GM12878 (cell line): Measurements from ENCODE around the gene TCF4. TPM values are rescaled to one million over a fixed set of nuclear protein-coding genes. Genes with fewer than 3 reads are reported as not detected.

Experiments used
- ATAC-seq: fragments of 200-7000 bp; cut with Tn5 transposase; 3 replicates; pipeline ENCODE4 v1.9.1; 2020; ENCODE audit warnings: mild to moderate bottlenecking, moderate library complexity
- BruUV-seq: library from RNA; stranded (reverse); fragments of 400-500 nt; replicated peaks from 2 replicates; lab custom pipeline; 2021; lab: Mats Ljungman, UMichigan
- CTCF ChIA-PET: fragments of 300-600 bp; sonication (Branson Sonifier 250); formaldehyde crosslinking; extraction: SDS; loops from one replicate; lab custom pipeline; 2021; ENCODE audit warnings: inconsistent platforms; lab: Yijun Ruan, JAX
- POLR2A ChIA-PET: fragments of 350-600 bp; formaldehyde crosslinking; extraction: SDS; loops from one replicate; lab custom pipeline; 2021; ENCODE audit warnings: inconsistent platforms; lab: Charles Lee
- RAD21 ChIA-PET: fragments of 300-600 bp; sonication (Branson Sonifier 250); formaldehyde crosslinking; loops from one replicate; lab custom pipeline; 2023; ENCODE audit warnings: antibody characterized with exemption; ENCODE audit not compliant: unreplicated experiment; lab: Charles Lee
- SMC1A ChIA-PET: fragments of 300-600 bp; sonication (Branson Sonifier 250); formaldehyde crosslinking; loops from one replicate; lab custom pipeline; 2023; ENCODE audit not compliant: unreplicated experiment, uncharacterized antibody; lab: Charles Lee
- DNase-seq: peaks from one replicate; pipeline ENCODE4 v3.0.0-alpha.2; 2011; ENCODE audit warnings: low read depth, low spot score
- FAIRE-seq: peaks from 3 replicates; lab custom pipeline; 2011; peaks lifted over from hg19 to GRCh38; lab: Jason Lieb, UNC
- H2AFZ ChIP-seq: 2 replicates; pipeline ENCODE4 v1.6.0; 2011; ENCODE audit warnings: low read depth, low read length, control low read depth; ENCODE audit not compliant: control insufficient read depth
- H3K27ac ChIP-seq: 2 replicates; pipeline ENCODE4 v1.5.1; 2011; ENCODE audit warnings: control low read depth; ENCODE audit not compliant: control insufficient read depth, insufficient read depth
- H3K27me3 ChIP-seq, 2 experiments: replicated peaks in 1 of 2; 2 replicates each; pipeline versions ENCODE4 v1.6.0 to v1.6.1; 2011; ENCODE audit warnings: low read length in 1 of 2; ENCODE audit not compliant: control insufficient read depth in 2 of 2, insufficient read depth in 2 of 2
- H3K36me3 ChIP-seq, 2 experiments: 2 replicates each; pipeline ENCODE4 v1.5.1; 2011; ENCODE audit warnings: low read length in 1 of 2; ENCODE audit not compliant: control insufficient read depth in 2 of 2, insufficient read depth in 2 of 2
- H3K4me1 ChIP-seq: 2 replicates; pipeline ENCODE4 v1.6.1; 2011; ENCODE audit warnings: mild to moderate bottlenecking, low read length, moderate library complexity, mixed read lengths; ENCODE audit not compliant: control insufficient read depth, insufficient read depth
- H3K4me2 ChIP-seq: 2 replicates; pipeline ENCODE4 v1.6.0; 2011; ENCODE audit warnings: control low read depth; ENCODE audit not compliant: control insufficient read depth, insufficient read depth
- H3K4me3 ChIP-seq: fragments of 200-600 bp; sonication (generic); 2 replicates; pipeline ENCODE4 v1.5.1; 2016
- H3K79me2 ChIP-seq: 2 replicates; pipeline ENCODE4 v1.6.0; 2011; ENCODE audit warnings: low read length; ENCODE audit not compliant: control insufficient read depth, insufficient read depth
- H3K9ac ChIP-seq: 2 replicates; pipeline ENCODE4 v1.8.0; 2011; ENCODE audit warnings: low read length, control low read depth, mixed read lengths; ENCODE audit not compliant: control insufficient read depth, insufficient read depth
- H3K9me3 ChIP-seq: replicated peaks from 3 replicates; pipeline ENCODE4 v1.5.1; 2011; ENCODE audit warnings: mild to moderate bottlenecking, low read length; ENCODE audit not compliant: control insufficient read depth, insufficient read depth
- H4K20me1 ChIP-seq: 2 replicates; pipeline ENCODE4 v1.6.0; 2011; ENCODE audit not compliant: control insufficient read depth, insufficient read depth
- CHD1 ChIP-seq: IDR thresholded peaks from 2 replicates; pipeline ENCODE4 v1.6.1; 2012; ENCODE audit warnings: low read depth, low read length, improper control_type of control experiment
- CHD2 ChIP-seq: IDR thresholded peaks from 2 replicates; pipeline ENCODE4 v1.6.1; 2011; ENCODE audit warnings: low read depth, low read length, improper control_type of control experiment, borderline replicate concordance
- ESRRA ChIP-seq: IDR thresholded peaks from 2 replicates; pipeline ENCODE4 v1.6.1; 2012; ENCODE audit warnings: mild to moderate bottlenecking, low read length, improper control_type of control experiment
- HDAC6 ChIP-seq: fragments of 200-600 bp; sonication (generic); IDR thresholded peaks from one replicate; pipeline ENCODE4 v1.8.0; 2017; ENCODE audit warnings: antibody characterized with exemption; ENCODE audit not compliant: unreplicated experiment
- HDGF ChIP-seq: fragments of 450-650 bp; IDR thresholded peaks from 2 replicates; pipeline ENCODE4 v1.6.1; 2016; ENCODE audit warnings: antibody characterized with exemption
- KDM1A ChIP-seq: fragments of 200-600 bp; sonication (generic); IDR thresholded peaks from 2 replicates; pipeline ENCODE4 v1.6.1; 2016; ENCODE audit warnings: borderline replicate concordance
- PKNOX1 ChIP-seq: fragments of 450-650 bp; IDR thresholded peaks from 2 replicates; pipeline ENCODE4 v1.6.1; 2016; ENCODE audit warnings: mild to moderate bottlenecking
- SMAD5 ChIP-seq: IDR thresholded peaks from 2 replicates; pipeline ENCODE4 v1.6.1; 2016; ENCODE audit warnings: antibody characterized with exemption, low read depth
- TARDBP ChIP-seq: IDR thresholded peaks from 2 replicates; pipeline ENCODE4 v1.6.1; 2016; ENCODE audit warnings: borderline replicate concordance
- WGBS: methylation state at CpG from one replicate; pipeline ENCODE4 v1.1.6; 2016; ENCODE audit warnings: low lambda C conversion rate; ENCODE audit not compliant: insufficient replicate concordance, insufficient coverage; ENCODE audit errors: missing lambda C conversion rate; 5-methylcytosine and 5-hydroxymethylcytosine counted together
- in situ Hi-C: fragments of 300-500 bp; cut with MboI; formaldehyde crosslinking; loops from 9 replicates; pipeline ENCODE4 v1.14.3; 2018; ENCODE audit warnings: mixed read lengths
- intact Hi-C: fragments of 100-400 bp; cut with micrococcal nuclease; formaldehyde crosslinking; loops from one replicate; pipeline ENCODE4 v1.14.2; 2022; ENCODE audit not compliant: unreplicated experiment
- polyA plus RNA-seq, 11 experiments: library from polyadenylated mRNA; depleted of rRNA in 4 of 11; unstranded in 6 of 11; stranded (reverse) in 5 of 11; fragments of >200 nt; fragmentation: Nextera tagmentation in 4 of 11; fragmentation: Illumina TruSeq in 1 of 11; extraction: Ambion mirVana in 4 of 11; extraction: Trizol in 1 of 11; gene quantifications; 1 replicate in 1 of 11; 2 replicates in 10 of 11; pipeline versions ENCODE4 v1.2.1 to v1.2.3, GENCODE V29; 2011 to 2016; ENCODE audit warnings: inconsistent platforms in 2 of 11, missing spikeins in 2 of 11, low read depth in 1 of 11
- total RNA-seq, 4 experiments: library from RNA; depleted of rRNA in 3 of 4; stranded (reverse); fragments of >200 nt in 3 of 4; fragmentation: Illumina TruSeq in 1 of 4; extraction: Trizol in 1 of 4; gene quantifications; 2 replicates each; pipeline versions ENCODE4 v1.2.1 to v1.2.3, GENCODE V29; 2013 to 2021
- TF ChIP-seq, protein P1 (sequence below): IDR thresholded peaks from 2 replicates; pipeline ENCODE4 v1.6.1; 2012; ENCODE audit warnings: low read depth, low read length, improper control_type of control experiment

TCF4 gene
- total and polyA plus RNA-seq, 10 of the 15 experiments (the other 5 are each of a cell fraction or from before 2014, with no cell fraction given) = 15.2 to 94.0 (median 31.5) TPM

GRCh38 chr18:55353391-55353790 is 234.6 kb downstream of the TCF4 start:
- no peaks in the 10 kb centered on the region for H4K20me1 ChIP-seq
- 68% methylated on average over 3 of the region's 3 CpGs for WGBS
- no peak for FAIRE-seq
- no peak for ATAC-seq
- H3K4me1 ChIP-seq = no peaks in the 10 kb centered on the region
- ChIA-PET RAD21 (interaction anchor here (3.6 kb wide), 1 partner anchor 9 kb away, joined by 11 read pairs; no protein-coding TSS in a partner anchor), SMC1A (interaction anchor here (1.0 to 2.4 kb wide), 3 partner anchors 10 to 119 kb away, joined by 3 to 7 read pairs (median 4); no protein-coding TSS in a partner anchor), POLR2A (no interaction called here), CTCF (interaction anchor here (0.5 to 1.8 kb wide), 4 partner anchors 10 to 960 kb away, joined by 3 to 7 read pairs (median 4); no protein-coding TSS in a partner anchor)
- H3K27me3 ChIP-seq = no peaks in the 10 kb centered on the region; a peak in 3 of 4 replicates
- H3K4me2 ChIP-seq = no peak overlapping the region
- no peak overlapping the region for H3K27ac ChIP-seq
- in situ Hi-C loops = no loop called here
- no peak for DNase-seq
- no peaks in the 10 kb centered on the region for H3K9me3 ChIP-seq
- no peak overlapping the region for H3K4me3 ChIP-seq
- H3K36me3 ChIP-seq = no peaks in the 10 kb centered on the region
- TF ChIP-seq HDGF = no peak
- no peak for TF ChIP-seq PKNOX1
- no peak for TF ChIP-seq SMAD5
- no peak for TF ChIP-seq TARDBP
- no peak for TF ChIP-seq KDM1A
- TF ChIP-seq, protein P1, sequence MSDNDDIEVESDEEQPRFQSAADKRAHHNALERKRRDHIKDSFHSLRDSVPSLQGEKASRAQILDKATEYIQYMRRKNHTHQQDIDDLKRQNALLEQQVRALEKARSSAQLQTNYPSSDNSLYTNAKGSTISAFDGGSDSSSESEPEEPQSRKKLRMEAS = no peak
- no peak for TF ChIP-seq ESRRA
- TF ChIP-seq HDAC6 = no peak
- no peak for TF ChIP-seq CHD2
- TF ChIP-seq CHD1 = no peak
- TF ChIP-seq, all 136 proteins: peak for 0
- H3K79me2 ChIP-seq = no peaks in the 10 kb centered on the region
- BruUV-seq = no TSS peak
- H2AFZ ChIP-seq = no peak overlapping the region
- intact Hi-C loops = no loop called here
- no peak overlapping the region for H3K9ac ChIP-seq
